Type B pancreatic cell (in vitro differentiated cells): ENCODE data around the gene RCOR1. TPM values are rescaled to one million over a fixed set of nuclear protein-coding genes. Genes with fewer than 3 reads are reported as not detected.
A peak's percentile ranks its signal among the peaks of the same experiment; 100 is the strongest.

Experiments
- DNase-seq: peaks from one replicate; pipeline ENCODE4 v3.0.0; 2021; ENCODE audit warnings: mixed read lengths; ENCODE audit not compliant: unreplicated experiment; ENCODE audit errors: extremely low spot score
- H3K27ac Mint-ChIP-seq: 2 replicates; pipeline ENCODE4 v1.8.0; 2021; ENCODE audit warnings: mild to moderate bottlenecking, mixed read lengths
- H3K27me3 Mint-ChIP-seq: 2 replicates; pipeline ENCODE4 v1.8.0; 2021; ENCODE audit warnings: mixed read lengths
- H3K36me3 Mint-ChIP-seq: 2 replicates; pipeline ENCODE4 v1.8.0; 2021; ENCODE audit warnings: mixed read lengths
- H3K4me1 Mint-ChIP-seq: one replicate; pipeline ENCODE4 v1.8.0; 2021; ENCODE audit warnings: mixed read lengths; ENCODE audit not compliant: unreplicated experiment
- H3K4me3 Mint-ChIP-seq: 2 replicates; pipeline ENCODE4 v1.8.0; 2021; ENCODE audit warnings: mild to moderate bottlenecking, mixed read lengths
- H3K9me3 Mint-ChIP-seq: 2 replicates; pipeline ENCODE4 v1.8.0; 2021; ENCODE audit warnings: mixed read lengths
- total RNA-seq: library from RNA; stranded (reverse); gene quantifications from 2 replicates; pipeline ENCODE4 v1.2.1, GENCODE V29; 2021; ENCODE audit warnings: low replicate concordance
- TF ChIP-seq, protein P1 (sequence below): fragments of 200-600 bp; sonication (generic); conservative IDR thresholded peaks from 2 replicates; pipeline ENCODE4 v1.5.0; 2021; ENCODE audit warnings: antibody characterized with exemption, mild to moderate bottlenecking

The RCOR1 gene
- total RNA-seq, 1 donor from 2014 or later, result 35.3 TPM

DNA sequence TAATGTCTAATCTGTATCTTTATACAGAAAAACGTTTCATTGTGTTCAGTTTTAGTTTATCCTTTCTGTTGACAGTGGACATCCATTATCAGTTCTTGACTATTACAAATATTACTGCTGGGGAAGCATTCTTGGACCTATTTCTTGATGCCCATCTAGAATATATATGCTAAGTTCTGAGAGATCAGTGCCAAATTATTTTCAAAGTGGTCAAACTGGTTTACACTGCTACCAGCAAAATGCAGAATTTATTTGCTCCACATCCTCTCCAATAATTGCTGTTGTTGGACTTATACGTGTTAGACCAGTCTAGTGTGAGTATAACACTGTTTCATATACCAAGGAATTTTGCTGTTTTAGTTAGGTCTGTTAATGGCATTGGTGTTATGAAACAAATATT, 99.3 kb downstream of the RCOR1 start:
- Mint-ChIP-seq H3K9me3 (no peaks in the 10 kb centered on the region), H3K27me3 (no peaks in the 10 kb centered on the region), H3K27ac (peak overlapping the region; percentile 75), H3K36me3 (no peaks in the 10 kb centered on the region), H3K4me3 (peak overlapping the region; percentile 31), H3K4me1 (peaks cover 52% of the 10 kb centered on the region)
- TF ChIP-seq, protein P1, sequence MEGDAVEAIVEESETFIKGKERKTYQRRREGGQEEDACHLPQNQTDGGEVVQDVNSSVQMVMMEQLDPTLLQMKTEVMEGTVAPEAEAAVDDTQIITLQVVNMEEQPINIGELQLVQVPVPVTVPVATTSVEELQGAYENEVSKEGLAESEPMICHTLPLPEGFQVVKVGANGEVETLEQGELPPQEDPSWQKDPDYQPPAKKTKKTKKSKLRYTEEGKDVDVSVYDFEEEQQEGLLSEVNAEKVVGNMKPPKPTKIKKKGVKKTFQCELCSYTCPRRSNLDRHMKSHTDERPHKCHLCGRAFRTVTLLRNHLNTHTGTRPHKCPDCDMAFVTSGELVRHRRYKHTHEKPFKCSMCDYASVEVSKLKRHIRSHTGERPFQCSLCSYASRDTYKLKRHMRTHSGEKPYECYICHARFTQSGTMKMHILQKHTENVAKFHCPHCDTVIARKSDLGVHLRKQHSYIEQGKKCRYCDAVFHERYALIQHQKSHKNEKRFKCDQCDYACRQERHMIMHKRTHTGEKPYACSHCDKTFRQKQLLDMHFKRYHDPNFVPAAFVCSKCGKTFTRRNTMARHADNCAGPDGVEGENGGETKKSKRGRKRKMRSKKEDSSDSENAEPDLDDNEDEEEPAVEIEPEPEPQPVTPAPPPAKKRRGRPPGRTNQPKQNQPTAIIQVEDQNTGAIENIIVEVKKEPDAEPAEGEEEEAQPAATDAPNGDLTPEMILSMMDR, result no peak
- DNase-seq, result no peak

DNA sequence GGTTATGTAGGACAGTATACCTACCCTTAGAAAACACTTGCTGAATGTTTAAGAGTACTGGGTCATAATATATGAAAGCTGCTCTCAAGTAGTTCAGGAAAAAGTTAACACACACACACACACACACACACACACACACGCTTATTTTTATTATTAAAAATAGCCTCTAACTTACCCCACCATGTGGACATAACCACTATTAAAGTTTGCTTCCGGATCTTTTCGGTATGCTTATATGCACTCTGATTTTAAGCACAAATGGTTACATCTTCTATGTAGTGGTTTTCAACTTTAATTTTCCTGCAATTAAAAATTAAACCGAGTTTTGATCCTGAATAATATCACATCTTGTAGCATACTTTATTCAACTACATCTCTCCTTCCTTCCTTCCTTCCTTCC, 99.9 kb downstream of the RCOR1 start:
- H3K27me3 Mint-ChIP-seq, result no peaks in the 10 kb centered on the region
- H3K27ac Mint-ChIP-seq, result peak overlapping the region; percentile 75
- H3K4me3 Mint-ChIP-seq, result no peak overlapping the region
- H3K36me3 Mint-ChIP-seq, result no peaks in the 10 kb centered on the region
- DNase-seq, result no peak
- H3K9me3 Mint-ChIP-seq, result no peaks in the 10 kb centered on the region
- H3K4me1 Mint-ChIP-seq, result peaks cover 56% of the 10 kb centered on the region
- TF ChIP-seq, protein P1, result no peak

DNA sequence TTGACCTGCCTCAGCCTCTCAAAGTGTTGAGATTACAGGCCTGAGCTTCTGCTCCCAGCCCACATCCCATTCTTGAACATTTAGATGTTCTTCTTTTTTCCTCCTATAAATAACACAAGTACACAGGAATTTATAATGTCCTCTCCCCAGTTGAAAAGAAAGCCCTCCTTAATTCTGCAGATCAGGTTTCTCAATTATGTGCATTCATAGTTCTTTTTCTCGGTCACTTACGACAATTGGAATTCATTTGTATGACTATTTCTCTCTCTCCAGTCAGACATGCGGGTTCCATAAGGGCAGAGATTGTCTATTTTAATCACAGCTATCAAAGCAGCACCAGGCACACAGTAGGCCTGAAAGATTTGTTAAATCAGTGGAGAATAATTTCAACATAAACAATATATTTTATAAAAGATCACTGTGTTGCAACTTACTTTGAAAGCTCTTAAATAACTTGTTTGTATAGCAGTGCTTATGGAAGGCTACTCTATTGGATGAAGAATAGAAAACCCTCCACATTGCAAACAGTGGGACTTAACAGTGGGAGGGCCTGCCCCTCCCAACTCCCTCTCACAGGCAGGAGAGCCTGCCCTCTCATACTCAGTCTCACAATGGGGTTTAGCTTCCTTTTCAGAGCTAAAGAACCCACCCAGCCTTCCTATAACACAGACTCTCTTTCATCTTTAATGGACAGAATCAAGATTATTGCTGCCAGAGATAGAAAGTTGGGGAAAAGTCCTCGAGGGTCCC, 100.7 kb downstream of the RCOR1 start:
- Mint-ChIP-seq H3K9me3 (no peaks in the 10 kb centered on the region), H3K27ac (peak overlapping the region; percentile 1), H3K4me1 (peaks cover 57% of the 10 kb centered on the region), H3K27me3 (no peaks in the 10 kb centered on the region), H3K36me3 (no peaks in the 10 kb centered on the region), H3K4me3 (no peak overlapping the region)
- TF ChIP-seq, protein P1, result no peak
- no peak for DNase-seq

DNA sequence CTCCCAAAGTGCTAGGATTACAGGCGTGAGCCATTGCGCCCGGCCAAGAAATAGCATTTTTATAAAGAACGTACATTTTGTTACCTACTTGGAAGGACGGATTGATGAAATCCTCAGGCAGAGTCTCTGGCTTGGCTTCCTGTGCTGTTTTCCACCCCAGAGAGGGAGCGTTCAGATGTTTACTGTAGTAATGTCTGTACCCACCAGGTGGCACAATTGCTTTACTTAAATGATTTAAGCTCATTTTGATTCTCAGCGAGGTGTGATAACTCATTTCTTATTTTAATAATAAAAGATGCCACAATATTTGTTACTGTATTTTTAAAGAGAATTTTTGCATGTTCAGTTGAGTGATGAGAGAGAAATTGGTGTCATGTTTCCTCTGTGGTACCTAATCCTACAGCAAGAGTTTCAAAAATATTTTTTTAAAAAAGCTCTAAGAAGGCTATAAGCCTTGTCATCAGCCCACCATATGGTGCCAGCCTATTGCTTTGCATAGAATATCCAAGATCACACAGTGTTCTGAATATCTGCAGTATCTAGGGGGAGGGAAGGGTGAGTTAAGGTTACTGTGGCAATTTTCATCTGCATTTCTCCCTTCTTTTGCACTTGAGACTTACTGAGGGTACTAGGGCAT, 102.2 kb downstream of the RCOR1 start:
- Mint-ChIP-seq H3K4me3 (no peak overlapping the region), H3K4me1 (peaks cover 49% of the 10 kb centered on the region), H3K27ac (no peak overlapping the region), H3K36me3 (no peaks in the 10 kb centered on the region), H3K9me3 (no peaks in the 10 kb centered on the region), H3K27me3 (no peaks in the 10 kb centered on the region)
- TF ChIP-seq, protein P1, result peak; percentile 86
- no peak for DNase-seq

DNA sequence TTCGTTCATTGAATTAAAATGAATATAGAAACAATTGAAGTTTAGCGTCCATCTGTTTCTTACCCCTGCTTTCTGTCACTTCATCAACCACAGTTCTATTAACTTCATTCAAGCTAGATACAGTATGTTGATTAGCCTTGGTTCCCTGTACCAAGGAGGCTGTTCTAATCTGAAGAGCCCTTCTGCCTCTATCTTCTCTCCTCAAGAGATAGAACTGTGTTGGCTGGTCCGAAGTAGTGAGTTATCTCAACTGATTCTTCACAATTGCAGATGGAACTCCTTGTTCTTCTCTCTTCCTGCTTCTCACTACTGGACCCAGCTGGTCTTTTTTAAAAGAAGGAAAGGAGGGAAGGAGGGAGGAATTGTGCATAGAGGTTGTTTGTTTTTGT, 102.7 kb downstream of the RCOR1 start:
- no peak overlapping the region for H3K27ac Mint-ChIP-seq
- DNase-seq, result no peak
- H3K36me3 Mint-ChIP-seq, result no peaks in the 10 kb centered on the region
- H3K4me1 Mint-ChIP-seq, result peaks cover 49% of the 10 kb centered on the region
- H3K27me3 Mint-ChIP-seq, result no peaks in the 10 kb centered on the region
- H3K4me3 Mint-ChIP-seq, result no peak overlapping the region
- TF ChIP-seq, protein P1, result no peak
- no peaks in the 10 kb centered on the region for H3K9me3 Mint-ChIP-seq
